SK-N-DZ (cell line): Measurements from ENCODE around the gene OR6C76. TPM values are rescaled to one million over a fixed set of nuclear protein-coding genes. Genes with fewer than 3 reads are reported as not detected.
"Not testable (repeated sequence)": the region's sequence is repeated elsewhere in the genome, so short reads cannot be mapped to it uniquely, and the experiment has no call there.

ENCODE experiments used
- DNase-seq: peaks from one replicate; pipeline ENCODE4 v3.0.0-alpha.2; 2015; ENCODE audit warnings: low spot score
- polyA plus RNA-seq, 2 experiments: library from polyadenylated mRNA; depleted of rRNA; stranded (reverse); fragments of >200 nt; gene quantifications; 2 replicates each; pipeline ENCODE4 v1.2.3, GENCODE V29; 2014

Gene OR6C76
- not detected in 2 replicates for polyA plus RNA-seq (2014; cell fraction: cytosol; rRNA removed)
- polyA plus RNA-seq (2014; cell fraction: nucleus; rRNA removed) = not detected in 2 replicates

DNA sequence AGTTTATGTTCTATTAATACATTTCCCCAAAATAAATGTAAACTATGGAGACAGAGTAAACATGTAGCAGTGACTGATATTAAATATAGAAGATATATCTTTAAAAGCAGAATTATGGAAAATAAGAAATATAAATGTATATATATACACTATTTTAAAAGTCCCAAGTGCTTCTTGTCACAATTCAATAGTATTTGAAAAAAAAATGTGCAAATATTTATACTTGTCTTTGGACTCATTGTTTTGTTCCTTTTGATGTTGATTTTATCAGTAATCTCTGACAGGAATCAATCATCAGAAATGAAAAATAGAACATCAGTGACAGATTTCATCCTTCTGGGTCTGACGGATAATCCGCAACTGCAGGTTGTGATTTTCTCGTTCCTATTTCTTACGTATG, at the start of gene OR6C76:
Gene OR6C76 (plus strand): TSS at position 301 of the 400 bp plus-strand sequence. CDS start 0 bp downstream, at position 301.
- DNase-seq = no peak

DNA sequence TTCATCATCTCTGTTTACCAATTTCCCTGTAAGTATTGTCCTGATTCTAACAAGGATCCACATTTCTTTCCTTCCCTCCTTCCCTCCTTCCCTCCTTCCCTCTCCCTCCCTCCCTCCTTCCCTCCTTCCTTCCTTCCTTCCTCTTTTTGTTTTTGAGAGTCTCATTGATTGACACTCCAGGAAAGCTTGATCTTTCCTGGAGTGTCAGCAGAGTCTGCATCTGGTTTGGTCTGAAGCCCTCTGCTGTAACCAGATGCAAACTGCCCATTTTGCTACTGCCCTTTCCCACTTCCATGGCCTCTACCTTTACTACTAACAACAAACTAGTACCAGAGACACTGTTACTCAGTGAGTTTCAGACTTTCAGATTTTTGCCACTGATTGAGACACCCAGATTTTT, 40.2 kb upstream of the OR6C76 start:
- no peak for DNase-seq

DNA sequence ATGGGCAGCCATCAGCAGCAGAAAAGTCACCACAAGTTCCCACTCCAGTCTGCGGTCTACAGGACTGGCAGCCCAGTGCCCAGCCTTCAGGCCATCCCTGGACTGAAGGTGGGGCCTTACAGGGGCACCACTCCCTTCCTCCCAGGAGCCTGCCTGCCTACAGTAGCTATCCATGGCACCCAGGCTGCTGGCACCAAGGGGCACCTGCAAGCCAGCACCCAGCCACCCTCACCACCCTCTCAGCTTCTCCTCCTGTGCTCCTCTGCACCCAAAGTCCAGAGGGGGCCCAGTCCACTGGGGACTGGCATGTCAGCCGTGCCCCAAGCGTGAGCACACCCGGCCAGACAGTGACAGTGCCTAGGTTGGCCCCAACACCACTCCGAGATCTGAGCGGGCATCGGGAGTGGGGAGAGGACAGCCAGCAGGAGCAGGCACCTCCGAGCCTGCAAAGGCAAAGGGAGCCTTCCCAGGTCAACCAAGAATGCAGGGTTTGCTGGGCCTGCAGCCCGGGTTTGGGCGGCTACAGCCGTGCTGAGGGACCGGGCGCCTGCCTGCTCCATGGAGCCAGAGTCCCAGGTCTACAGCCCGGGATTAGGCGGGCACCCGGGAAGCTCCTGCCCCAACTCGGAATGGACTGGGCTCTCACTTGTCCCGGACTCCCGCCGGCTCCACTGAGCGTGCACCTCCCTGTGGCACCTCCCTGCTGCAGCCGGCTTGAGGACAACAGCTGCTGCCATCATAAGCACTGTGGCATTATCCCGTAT, 33.8 kb upstream of the OR6C76 start:
- no peak for DNase-seq

DNA sequence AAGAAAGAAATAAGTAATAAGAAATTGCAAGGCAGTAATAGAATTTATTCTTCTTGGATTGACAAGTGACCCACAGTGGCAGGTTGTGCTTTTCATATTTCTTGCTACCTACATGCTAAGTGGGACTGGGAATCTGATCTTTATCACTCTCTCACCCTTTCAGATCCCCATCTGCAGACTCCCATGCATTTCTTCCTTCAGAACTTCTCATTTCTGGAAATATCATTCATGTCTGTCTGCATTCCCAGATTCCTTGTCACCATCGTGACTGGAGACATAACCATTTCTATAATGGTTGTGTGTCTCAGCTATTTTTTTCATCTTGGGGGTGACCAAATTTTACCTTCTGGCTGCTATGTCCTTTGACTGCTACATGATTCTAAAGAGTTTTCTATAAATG, 29.7 kb upstream of the OR6C76 start:
- DNase-seq = no peak

DNA sequence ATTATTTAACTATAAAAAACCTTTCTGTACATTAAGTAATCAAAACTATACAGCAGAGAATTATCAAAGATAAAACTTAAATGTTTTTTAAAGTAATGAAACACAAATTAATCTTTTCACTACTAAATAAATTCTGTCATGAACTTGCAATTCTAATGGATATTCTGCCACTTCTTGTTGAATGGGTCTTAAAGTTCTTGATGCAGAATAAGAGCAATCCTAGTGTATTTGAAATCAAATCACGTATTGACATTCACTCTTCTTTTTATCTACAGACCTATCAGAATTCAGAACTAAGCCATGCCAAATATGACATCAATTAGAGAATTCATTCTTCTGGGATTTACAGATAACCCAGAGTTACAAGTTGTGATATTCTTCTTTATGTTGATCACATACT, 25.8 kb upstream of the OR6C76 start, which contains the start of gene OR6C65:
Gene OR6C65 (plus strand): TSS at position 301 of the 400 bp plus-strand sequence. CDS start 0 bp downstream, at position 301.
- no peak for DNase-seq

DNA sequence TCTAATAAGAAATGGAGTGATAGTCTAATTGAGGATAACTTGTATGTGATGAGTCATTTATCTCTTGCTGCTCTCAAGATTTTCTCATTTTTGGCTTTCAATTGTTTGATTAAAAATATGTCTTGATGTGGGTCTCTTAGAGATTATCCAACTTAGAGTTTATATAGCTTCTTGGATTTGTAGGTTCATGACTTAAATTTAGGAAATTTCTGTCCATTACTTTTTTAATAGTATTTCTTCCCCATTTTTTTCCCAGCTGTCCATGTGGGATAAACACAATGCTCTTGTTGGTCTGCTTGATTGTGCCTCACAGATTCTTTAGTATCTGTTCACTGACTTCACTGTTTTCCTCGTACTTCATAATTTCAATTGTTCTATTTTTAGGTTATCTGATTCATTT, 18.2 kb upstream of the OR6C76 start:
- no peak for DNase-seq

DNA sequence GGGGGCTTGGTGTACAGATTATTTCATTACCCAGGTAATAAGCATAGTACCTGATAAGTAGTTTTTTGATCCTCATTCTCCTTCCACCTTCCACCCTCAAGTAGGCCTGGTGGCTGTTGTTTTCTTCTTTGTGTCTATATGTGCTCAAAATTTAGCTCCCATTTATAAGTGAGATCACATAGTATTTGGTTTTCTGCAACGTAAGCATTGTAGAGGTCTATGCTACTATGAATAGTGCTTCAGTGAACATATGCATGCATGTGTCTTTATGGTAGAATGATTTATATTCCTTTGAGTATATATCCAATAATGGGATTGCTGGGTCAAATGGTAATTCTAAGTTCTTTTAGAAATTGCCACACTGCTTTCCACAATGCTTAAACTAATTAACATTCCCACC, 16.9 kb upstream of the OR6C76 start:
- DNase-seq = not testable (repeated sequence)

DNA sequence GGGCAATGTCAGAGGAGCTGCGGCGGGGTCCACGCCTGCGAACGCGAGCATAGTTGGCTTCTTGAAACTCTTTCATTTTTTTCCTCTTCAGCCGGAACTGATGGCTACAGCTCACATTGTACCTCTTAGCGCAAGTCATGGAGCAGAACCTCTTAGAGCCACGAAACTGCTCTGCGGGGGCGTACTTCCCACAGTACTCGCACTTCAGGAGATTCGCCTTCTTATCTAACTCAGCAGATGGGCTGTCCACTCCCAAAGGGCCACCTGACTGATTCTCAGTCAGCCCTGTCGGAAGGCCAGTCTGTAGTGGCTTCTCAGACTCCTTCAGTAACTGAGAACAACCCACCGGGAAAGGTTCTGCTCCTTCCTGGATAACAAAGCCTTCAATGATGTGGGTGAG, 13.9 kb upstream of the OR6C76 start:
- not testable (repeated sequence) for DNase-seq

DNA sequence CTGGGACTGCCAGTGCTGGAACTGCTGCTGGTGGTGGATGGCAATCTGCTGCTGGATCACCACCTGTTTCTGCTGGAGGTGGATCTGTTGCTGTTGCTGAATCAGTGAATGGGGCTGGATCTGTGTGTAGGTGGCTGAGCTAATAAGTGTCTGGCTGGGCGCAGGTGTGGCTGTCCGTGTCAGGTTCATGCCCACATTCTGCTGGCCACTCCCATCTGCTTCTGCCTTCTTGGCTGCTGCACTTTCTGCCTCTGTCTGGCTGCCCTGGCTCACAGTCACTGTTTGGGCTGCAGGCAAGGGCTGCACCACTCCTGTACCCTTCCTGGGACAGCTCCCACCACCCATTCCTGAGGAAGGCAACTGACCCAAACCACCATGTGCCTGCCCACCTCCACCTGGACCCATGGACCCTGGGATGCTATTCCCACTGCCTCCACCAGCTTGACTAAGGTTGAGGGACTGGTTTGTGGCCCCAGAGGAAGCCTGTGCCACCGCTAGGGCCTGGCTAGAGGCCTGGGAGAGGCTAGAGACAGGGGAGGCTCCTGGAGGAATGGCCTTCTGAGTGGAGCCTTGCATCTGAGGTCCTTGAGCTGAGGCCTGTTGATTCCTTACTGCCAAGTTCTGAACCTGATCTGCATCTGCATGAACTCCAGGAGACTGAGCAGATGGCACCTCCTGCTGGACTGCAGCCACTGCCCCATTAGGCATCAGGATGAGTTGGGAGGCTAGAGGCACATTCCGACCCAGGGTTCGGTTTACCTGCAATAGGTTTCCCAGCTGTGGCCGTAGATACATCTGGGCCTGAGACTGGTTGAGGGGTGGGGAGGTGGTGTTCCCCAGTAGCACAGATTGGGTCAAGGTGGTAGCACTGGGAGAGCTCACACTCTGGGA, 12.3 kb upstream of the OR6C76 start:
- not testable (repeated sequence) for DNase-seq

DNA sequence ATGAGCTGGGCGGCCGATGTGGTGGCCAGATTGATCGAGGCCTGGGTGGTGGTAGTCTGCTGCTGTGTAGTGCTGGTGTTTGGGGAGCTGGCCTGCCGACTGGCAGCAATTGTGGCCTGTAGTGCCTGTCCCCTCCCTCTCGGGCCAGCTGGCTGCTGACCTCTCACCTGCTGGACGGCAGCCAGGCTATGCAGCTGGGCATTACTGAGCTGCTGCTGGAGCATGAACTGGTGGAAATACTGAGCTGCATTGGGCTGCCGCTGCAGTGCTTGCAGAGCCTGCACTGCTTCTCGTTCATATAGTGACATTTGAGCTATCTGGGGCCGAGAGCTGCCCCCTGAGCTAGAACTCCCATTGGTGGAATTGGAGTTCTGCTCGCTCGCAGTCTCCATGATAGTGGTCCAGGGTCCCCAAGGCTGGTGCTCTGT, 11.6 kb upstream of the OR6C76 start:
- DNase-seq = not testable (repeated sequence)

DNA sequence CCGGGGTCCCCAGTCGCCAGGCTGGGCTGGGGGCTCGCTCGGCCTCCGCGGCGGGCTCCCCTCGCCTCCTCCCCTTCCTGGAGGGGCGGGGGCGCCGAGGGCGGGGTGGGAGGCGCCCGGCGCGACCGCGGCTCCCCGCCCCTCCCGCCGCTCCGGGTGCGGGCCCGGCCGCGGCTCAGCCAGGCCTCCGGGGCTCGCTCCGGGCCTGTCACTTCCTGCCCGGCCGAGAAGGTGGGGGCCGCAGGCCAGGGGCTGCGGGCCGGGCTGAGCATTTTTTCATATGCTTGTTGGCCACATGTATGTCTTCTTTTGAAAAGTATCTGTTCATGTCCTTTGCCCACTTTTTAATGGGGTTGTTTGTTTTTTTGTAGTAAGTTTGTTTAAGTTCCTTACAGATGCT, 11.2 kb upstream of the OR6C76 start:
- DNase-seq = not testable (repeated sequence)

DNA sequence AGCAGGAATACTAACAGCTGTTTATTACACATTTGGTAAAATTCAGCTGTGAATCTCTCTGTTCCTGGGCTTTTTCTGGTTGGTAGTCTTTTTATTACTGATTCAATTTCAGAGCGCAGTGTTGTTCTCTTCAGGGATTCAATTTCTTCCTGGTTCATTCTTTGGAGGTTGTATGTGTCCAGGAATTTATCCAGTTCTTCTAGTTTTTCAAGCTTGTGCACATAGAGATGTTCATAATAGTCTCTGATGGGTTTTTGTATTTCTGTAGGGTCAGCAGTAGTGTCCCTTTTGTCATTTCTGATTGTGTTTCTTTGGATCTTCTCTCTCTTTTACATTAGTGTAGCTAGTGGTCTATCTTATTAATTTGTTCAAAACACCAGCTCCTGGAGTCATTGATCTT, 9.1 kb upstream of the OR6C76 start:
- DNase-seq = no peak

DNA sequence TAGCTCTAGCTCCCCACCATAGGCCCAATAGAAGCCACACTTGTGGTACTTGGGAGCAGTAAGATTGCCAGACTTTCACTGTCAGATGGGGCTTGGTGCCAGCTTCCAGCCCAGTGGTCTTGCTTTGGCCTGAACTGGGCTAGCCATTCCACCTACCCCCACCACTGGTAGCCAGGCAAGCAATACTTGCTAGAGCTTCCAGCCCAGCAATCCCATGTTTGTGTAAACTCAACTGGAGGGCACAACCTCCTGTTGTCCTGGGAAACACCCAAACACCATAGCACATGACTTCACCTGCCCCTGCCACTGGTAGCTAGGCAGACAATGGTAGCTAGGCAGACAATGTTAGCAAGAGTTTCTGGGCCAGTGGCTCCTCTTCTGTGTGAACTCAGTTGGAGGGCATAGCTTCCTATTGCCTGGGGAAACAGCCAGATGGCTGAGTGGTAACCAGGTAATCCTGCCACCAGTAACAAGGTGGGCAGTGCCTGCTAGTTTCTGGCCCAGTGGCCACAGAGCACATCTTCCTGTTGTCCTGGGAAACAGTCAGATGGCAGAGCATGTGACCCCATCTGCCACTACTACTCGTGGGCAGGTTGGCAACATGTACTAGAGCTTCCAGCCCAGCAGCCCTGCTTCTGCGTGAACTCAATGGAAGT, 5.6 kb upstream of the OR6C76 start:
- no peak for DNase-seq

DNA sequence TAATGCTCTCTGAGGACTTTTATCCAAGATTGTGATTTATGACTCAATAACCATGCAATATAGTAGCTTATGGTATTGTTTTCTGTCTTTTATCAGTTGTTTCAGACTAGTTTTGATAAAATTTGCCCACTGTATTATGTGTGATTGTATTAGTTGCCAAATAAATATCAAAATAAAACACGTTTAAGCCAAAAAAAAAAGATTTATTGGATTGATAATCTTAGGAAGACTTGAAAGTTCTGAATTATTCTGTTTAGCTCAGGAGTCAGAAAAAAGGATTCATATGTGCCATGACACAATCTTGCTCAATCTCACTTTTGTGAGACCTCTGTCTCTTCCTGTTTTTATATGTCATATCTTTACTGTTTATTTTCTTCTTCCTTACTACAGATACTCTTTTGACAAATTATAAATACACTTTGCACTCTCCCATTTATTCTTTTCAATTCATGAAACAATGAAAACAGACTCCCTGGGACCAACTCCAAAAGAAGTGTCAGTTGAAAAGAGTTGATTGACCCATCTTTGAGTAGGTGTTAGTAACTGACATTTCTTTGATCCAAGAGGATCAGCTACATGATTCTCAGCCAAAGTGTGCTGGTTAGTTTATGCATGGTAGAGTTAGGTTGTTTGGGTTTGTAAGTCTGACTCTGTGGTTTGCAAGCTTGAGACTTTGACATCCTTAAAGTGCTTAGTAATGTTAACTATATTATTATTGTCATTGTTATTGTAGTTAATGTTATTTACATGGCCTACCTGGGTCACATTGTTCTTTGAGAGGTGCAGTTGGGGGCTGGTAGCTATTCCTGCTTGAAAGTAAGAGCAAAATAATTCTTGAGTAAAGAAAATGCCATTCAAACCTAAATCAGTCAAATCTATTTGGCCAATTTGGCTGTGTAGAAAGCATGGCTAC, 2.5 kb downstream of the OR6C76 start:
- DNase-seq = no peak

DNA sequence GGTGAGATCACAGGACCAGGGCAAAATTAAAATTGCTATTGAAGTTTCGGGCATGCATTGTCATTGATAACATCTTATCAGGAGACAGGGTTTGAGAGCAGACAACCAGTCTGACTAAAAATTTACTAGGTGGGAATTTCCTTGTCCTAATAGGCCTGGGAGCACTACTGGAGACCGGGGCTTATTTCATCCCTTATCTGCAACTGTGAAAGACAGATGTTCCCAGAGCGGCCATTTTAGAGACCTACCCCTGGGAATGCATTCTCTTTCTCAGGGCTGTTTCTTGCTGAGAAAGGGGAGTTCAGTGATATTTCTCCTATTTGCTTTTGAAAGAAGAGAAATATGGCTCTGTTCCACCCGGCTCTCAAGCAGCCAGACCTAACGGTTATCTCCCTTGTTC, 15.2 kb downstream of the OR6C76 start:
- DNase-seq = not testable (repeated sequence)

DNA sequence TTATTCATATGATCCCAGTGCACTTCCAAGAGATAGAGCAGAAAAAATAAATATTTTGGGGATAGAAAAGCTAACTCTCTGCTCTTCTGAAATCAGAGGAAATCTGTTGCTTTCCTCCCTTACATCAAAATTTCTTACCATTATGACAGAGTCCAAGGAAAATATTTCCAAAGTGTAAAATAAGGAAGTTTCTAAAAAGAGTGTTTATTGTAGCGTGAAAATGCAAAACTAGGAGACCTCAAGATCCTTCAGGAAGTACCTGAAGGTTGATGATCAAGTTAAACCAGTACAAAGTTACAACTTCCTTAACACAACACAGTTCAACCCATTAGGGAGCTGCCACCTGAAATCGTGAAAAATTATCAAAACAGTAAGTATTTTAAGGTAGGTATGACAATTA, 17.7 kb downstream of the OR6C76 start, which contains the start of gene OR6C2:
Gene OR6C2 (plus strand): TSS at position 301 of the 400 bp plus-strand sequence. CDS start 8,138 bp downstream, outside the sequence.
- DNase-seq = no peak

DNA sequence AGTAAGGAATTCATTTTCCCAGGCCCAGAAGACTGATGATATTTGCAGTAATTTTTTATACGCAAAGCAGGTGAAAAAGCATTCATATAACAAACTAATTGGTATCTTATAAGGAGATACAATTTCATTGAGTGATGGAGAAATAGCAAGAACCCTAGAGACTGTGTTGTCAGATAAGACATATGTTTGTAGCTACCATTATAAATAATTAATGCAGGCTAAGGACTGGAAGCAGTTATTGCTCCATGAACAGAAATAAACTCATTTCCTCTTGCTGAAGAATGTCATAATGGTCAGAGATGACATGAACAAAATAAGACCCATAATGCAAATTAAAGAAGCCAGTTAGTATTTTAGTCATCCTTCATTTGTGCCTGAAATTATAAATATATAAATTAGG, 19.3 kb downstream of the OR6C76 start:
- no peak for DNase-seq

DNA sequence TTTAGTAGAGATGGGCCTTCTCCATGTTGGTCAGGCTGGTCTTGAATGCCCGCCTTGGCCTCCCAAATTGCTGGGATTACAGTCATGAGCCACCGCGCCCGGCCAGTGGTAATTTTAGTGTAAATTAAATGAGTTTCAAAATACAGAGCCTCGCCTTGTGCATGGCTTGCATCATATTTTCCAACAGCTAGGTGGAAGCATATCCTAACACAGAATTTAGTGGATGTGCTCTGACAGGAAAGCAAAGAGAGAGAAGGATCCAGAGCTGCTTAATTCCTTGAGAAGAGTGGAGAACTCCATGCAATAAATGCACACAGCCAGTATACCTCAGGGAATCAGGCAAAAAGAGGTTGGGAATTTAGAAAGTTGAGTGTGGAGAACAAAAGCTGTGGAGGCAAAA, 20.3 kb downstream of the OR6C76 start:
- DNase-seq = no peak

DNA sequence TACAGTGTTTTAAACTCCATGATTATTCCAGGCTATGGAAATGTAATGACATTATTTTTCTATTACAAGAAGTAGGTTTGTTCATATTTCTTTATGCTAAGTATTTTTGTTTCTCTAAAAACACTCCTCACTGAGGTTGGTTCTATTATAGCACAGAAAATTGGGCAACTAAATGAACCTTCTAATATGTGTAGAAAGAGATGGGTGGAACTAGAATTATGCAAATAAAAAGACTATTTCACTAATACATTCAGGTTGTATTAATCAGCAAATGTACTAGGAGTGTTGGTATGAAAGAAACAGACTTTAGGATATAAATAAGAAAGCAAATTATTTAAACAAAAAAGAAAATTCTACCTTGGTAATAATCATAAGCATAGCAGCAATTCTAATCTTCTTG, 22.8 kb downstream of the OR6C76 start:
- DNase-seq = no peak

DNA sequence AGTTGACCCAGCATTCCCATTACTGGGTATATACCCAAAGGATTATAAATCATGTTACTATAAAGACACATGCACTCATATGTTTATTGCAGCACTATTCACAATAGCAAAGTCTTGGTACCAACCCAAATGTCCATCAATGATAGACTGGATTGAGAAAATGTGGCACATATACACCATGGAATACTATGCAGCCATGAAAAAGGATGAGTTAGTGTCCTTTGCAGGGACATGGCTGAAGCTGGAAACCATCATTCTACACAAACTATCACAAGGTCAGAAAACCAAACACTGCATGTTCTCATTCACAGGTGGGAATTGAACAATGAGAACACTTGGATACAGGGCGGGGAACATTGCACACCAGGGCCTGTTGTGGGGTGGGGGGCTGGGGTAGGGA, 38.9 kb downstream of the OR6C76 start:
- DNase-seq = not testable (repeated sequence)

DNA sequence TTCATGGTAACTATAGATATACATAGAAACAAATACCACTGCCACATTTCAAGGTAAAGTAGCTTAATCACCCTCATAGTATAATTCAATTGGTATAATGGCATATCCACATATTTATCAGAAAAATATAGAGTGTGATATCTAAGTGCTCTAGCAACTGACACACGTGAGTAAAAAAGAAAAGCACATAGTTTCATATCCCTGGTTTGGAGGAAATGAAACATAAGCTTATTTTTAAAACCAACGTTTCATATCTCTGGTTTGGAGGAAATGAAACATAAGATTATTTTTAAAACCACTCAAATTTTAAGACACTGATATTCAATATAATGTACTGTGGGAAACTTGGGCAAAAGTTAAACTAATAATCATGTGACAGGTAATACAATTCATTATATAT, 41.8 kb downstream of the OR6C76 start:
- no peak for DNase-seq
